Thoracic aorta (tissue), 2 donors: Measurements from ENCODE around the gene FYCO1. TPM values are rescaled to one million over a fixed set of nuclear protein-coding genes. Genes with fewer than 3 reads are reported as not detected.

Experiments
- ATAC-seq: fragments of 150-250 bp; one replicate; pipeline ENCODE4 v1.8.0; 2017; ENCODE audit warnings: low read depth; ENCODE audit not compliant: insufficient number of reproducible peaks, low FRiP score
- DNase-seq: peaks from one replicate; pipeline ENCODE4 v3.0.0-alpha.2; 2020; ENCODE audit warnings: low spot score
- H3K27ac ChIP-seq, 2 donors: fragments of 200-600 bp; sonication (generic); 1 replicate in 1 of 2; 2 replicates in 1 of 2; pipeline ENCODE4 v1.5.1; 2016; ENCODE audit warnings: mild to moderate bottlenecking in 2 of 2, moderate library complexity in 2 of 2
- H3K27me3 ChIP-seq: fragments of 200-600 bp; sonication (generic); replicated peaks from 2 replicates; pipeline ENCODE4 v1.6.0; 2016; ENCODE audit warnings: mild to moderate bottlenecking; ENCODE audit not compliant: insufficient read depth
- H3K36me3 ChIP-seq: fragments of 200-600 bp; sonication (generic); one replicate; pipeline ENCODE4 v1.5.1; 2016
- H3K4me1 ChIP-seq, 2 donors: fragments of 200-600 bp; sonication (generic); 1 replicate in 1 of 2; 2 replicates in 1 of 2; pipeline versions ENCODE4 v1.5.1 to v1.6.0; 2016; ENCODE audit warnings: low read depth in 2 of 2, mild to moderate bottlenecking in 1 of 2; ENCODE audit not compliant: control insufficient read depth in 1 of 2
- H3K4me3 ChIP-seq: fragments of 200-600 bp; sonication (generic); 2 replicates; pipeline ENCODE4 v1.5.1; 2016; ENCODE audit warnings: mild to moderate bottlenecking
- H3K9me3 ChIP-seq: fragments of 200-600 bp; sonication (generic); 2 replicates; pipeline ENCODE4 v1.5.1; 2016
- CTCF ChIP-seq: fragments of 200-600 bp; sonication (generic); IDR thresholded peaks from one replicate; pipeline ENCODE4 v1.5.1; 2019; ENCODE audit warnings: antibody characterized with exemption
- total RNA-seq, 2 donors: library from RNA; depleted of rRNA; stranded (reverse); fragments of >200 nt; gene quantifications; one replicate each; pipeline versions ENCODE4 v1.1.0 to v1.2.3, GENCODE V29; 2016

The FYCO1 gene
- total RNA-seq, 2 donors from 2014 or later: 70.4 to 86.1 TPM

GRCh38 chr3:45927881-45928280 is 67.7 kb downstream of the FYCO1 start:
- Histone ChIP-seq H3K27ac (no peak overlapping the region), H3K36me3 (peaks cover 71% of the 10 kb centered on the region), H3K4me3 (no peak overlapping the region), H3K4me1 (no peaks in the 10 kb centered on the region), H3K27me3 (no peaks in the 10 kb centered on the region), H3K9me3 (no peaks in the 10 kb centered on the region)
- TF ChIP-seq CTCF: no peak
- DNase-seq (no peak), ATAC-seq (no peak)

- DNase-seq (no peak), ATAC-seq (no peak)
- Histone ChIP-seq H3K4me3 (no peak overlapping the region), H3K4me1 (no peaks in the 10 kb centered on the region), H3K27me3 (no peaks in the 10 kb centered on the region), H3K27ac (no peak overlapping the region), H3K36me3 (peaks cover 73% of the 10 kb centered on the region), H3K9me3 (no peaks in the 10 kb centered on the region)
- no peak for TF ChIP-seq CTCF
Measured at GRCh38 chr3:45923755-45924154, 71.9 kb downstream of the FYCO1 start.

GRCh38 chr3:45922950-45923590 is 72.6 kb downstream of the FYCO1 start:
- Histone ChIP-seq H3K27me3 (no peaks in the 10 kb centered on the region), H3K9me3 (no peaks in the 10 kb centered on the region), H3K36me3 (peaks cover 73% of the 10 kb centered on the region), H3K4me1 (no peaks in the 10 kb centered on the region), H3K27ac (no peak overlapping the region), H3K4me3 (no peak overlapping the region)
- TF ChIP-seq CTCF: no peak
- ATAC-seq (no peak), DNase-seq (no peak)

GRCh38 chr3:45922039-45922326 is 73.6 kb downstream of the FYCO1 start:
- Histone ChIP-seq H3K36me3 (peaks cover 64% of the 10 kb centered on the region), H3K27ac (no peak overlapping the region)
- no peak for TF ChIP-seq CTCF

GRCh38 chr3:45921158-45922038 is 74.2 kb downstream of the FYCO1 start:
- DNase-seq (no peak), ATAC-seq (no peak)
- Histone ChIP-seq H3K27ac (no peak overlapping the region), H3K27me3 (no peaks in the 10 kb centered on the region), H3K4me3 (no peak overlapping the region), H3K36me3 (peaks cover 62% of the 10 kb centered on the region), H3K4me1 (no peaks in the 10 kb centered on the region), H3K9me3 (no peaks in the 10 kb centered on the region)
- TF ChIP-seq CTCF: no peak

More at GRCh38 chr3:45922039-45922326, 73.6 kb downstream of the FYCO1 start:
- no peaks in the 10 kb centered on the region for H3K4me1 ChIP-seq
- no peaks in the 10 kb centered on the region for H3K9me3 ChIP-seq
- DNase-seq (no peak), ATAC-seq (no peak)
- H3K4me3 ChIP-seq: no peak overlapping the region
- H3K27me3 ChIP-seq: no peaks in the 10 kb centered on the region
